ENCODE data around the gene MRPL16.

- no peak for TF ChIP-seq CTCF (IDR thresholded peaks at IDR 0.05)
- TF ChIP-seq POLR2AphosphoS5 (IDR thresholded peaks at IDR 0.05): no peak
Observed at GRCh38 chr11:59849129-59849528, 38.6 kb upstream of the MRPL16 start.
